SK-N-DZ (cell line): ENCODE data around the gene METAP1.
A peak's percentile ranks its signal among the peaks of the same experiment; 100 is the strongest.
"Not testable (repeated sequence)": the region's sequence is repeated elsewhere in the genome, so short reads cannot be mapped to it uniquely, and the experiment has no call there.

Source experiments
- DNase-seq: peaks from one replicate; pipeline ENCODE4 v3.0.0-alpha.2; 2015; ENCODE audit warnings: low spot score

Gene METAP1

DNA sequence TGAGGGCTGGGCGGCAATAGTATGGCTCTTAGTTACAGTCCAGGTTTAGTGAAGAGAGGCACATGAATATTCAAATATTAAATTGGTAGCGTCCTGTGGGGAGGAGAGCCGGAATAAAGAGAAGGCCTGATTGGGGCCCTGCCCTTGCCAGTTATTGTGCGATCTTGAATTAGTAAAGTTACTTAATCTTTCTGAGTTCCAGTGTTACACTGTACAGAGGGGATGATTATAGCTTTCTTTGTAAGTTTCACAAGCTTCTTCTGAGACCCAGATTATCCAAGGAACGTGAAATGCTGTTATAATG is 1.2 kb downstream of the METAP1 start:
- DNase-seq = peak; percentile 19

- no peak for DNase-seq
These were observed 1.6 kb downstream of the METAP1 start for GRCh38 chr4:98997166-98997565.

DNA sequence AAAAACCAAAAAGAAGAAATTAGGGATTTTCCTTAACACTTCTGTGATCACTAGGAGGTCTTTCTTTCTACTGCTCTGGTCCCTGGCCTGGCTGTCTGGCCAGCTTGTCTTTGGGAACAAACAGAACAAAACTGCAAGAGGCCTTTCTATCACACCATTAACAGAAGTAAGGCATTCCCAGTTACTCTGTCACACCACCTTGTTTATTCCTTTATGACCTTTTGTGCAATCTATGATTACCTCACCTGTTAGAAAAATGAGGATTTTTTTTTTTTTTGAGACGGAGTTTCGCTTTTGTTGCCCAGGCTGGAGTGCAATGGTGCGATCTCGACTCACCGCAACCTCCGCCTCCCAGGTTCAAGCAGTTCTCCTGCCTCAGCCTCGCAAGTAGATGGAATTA is 3.0 kb downstream of the METAP1 start:
- DNase-seq = no peak

- DNase-seq = no peak
These were observed 6.8 kb downstream of the METAP1 start for GRCh38 chr4:99002279-99002678.

DNA sequence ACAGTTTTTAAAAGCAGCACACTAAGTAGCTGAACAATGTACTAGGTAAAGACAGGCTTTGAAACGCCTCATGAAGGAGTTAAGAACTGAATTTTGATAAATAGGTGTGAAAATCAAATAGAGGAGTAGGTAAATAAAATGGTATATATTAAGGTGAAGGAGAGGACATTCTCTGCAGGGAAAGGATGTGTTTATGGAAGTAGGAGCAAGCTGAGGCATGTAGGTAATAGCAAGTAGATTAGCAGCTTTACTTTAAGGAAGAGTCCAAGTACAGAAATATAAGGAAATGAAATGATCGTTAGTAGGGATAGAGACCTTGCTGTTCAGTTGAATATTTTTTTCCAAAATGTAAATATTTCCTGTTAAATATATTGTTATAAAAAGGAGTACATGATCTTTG is 12.5 kb downstream of the METAP1 start:
- no peak for DNase-seq

DNA sequence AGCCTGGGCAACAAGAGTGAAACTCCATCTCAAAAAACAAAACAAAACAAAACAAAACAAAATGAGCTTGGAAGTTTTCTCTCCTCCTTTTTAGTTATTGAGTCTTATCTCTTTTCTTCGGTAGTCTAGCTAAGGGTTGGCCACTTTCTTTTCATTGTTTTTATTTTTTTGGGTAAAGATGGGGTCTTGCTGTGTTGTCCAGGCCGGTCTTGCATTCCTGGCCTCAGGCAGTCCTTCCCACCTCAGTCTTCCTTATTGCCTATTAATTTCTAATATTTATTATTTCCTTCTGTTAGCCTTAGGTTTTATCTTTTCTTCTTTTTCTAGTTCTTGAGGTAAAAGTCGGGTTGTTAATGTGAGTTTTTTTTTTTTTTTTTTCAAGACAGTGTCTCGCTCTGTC is 16.4 kb downstream of the METAP1 start:
- DNase-seq = no peak

GRCh38 chr4:99013402-99013843 is 17.9 kb downstream of the METAP1 start:
- no peak for DNase-seq

DNA sequence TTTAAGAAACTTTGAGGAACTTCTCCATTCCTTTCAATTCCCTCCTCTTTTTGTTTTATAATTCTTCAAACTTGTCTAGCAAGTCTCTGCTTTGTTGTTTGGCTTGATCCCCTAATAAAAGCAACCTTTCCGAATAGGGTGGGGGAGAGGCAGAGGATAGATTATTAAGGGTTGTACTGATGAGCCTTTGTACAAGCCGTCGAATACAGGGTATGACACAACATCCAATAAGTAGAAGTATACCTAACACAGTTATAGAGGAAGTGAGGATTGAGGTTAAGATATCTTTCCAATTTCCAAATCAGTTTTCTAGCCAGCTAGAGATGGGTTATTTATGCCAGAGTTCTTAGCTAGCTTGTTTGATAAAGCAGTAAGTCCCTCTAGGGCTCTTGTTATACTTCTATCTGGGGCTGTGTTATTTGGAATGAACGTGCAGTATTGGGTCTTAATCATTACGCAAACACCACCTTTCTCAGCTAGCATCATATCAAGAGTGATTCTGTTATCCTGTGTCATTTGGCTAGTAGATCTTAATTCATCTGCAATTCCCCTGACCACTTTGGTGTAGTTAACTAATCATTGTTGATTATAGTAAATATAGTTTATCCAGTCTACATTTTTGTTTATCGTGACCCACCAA is 18.5 kb downstream of the METAP1 start:
- no peak for DNase-seq

- no peak for DNase-seq
These were observed 25.9 kb downstream of the METAP1 start for GRCh38 chr4:99021386-99021785.

DNA sequence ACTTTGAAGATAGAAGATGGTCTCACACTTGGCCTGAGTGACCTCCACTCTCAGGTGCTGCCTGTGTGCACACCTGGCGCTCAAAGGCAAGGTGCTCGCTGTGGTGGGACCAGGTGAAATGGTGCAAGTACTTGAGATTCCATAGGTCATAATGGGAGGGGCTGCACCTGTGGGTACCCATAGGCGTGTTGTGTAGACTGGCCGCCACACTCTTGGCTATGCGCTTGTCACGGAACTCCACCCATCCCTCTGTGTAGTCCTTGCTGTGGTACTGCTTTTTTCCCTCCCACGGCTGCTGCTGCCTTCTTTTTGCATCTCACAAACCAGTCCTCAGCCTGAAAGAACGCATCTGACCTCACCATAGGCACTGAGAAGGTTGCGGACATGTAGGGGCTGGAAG is 27.0 kb downstream of the METAP1 start:
- DNase-seq = no peak

- DNase-seq = not testable (repeated sequence)
These were observed 28.3 kb downstream of the METAP1 start for GRCh38 chr4:99023800-99024251.

GRCh38 chr4:99024481-99025275 is 29.2 kb downstream of the METAP1 start:
- no peak for DNase-seq

DNA sequence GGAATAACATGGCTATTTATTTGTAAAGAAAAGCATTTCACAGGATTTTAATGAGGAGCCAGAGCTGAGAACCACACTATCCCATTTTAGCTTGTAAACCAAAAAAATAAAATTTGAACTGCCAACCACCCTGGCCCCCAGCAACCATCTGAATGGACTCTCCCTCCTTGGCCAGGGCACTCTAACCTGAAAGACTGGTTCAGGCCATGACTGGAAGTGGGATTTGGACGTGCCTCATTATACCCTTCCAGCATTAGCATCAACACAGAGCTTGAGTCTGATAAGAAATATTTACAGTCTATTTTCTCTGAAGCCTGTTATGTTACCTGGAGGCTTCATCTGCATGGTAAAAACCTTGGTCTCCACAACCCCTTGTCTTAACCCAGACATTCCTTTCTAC is 30.0 kb downstream of the METAP1 start:
- DNase-seq = no peak

DNA sequence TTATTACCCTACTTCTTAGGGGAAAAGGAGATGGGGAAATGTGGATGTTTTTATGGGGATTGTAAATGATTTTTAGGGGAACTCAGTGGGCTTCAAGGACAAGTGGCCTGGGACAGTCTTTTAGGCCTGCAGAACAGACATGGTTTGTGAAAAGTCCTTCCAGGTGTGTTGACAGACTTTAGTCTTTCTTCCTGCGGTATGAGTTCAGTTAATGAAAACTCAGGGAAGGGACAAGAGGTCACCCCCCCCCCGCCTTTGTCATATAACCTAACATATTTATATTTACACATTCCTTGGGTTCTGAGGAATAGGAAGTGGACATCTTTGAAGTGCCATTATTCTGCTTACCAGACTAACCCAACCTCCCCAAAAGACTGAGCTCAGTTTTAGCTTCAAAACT is 31.8 kb downstream of the METAP1 start:
- DNase-seq = no peak

DNA sequence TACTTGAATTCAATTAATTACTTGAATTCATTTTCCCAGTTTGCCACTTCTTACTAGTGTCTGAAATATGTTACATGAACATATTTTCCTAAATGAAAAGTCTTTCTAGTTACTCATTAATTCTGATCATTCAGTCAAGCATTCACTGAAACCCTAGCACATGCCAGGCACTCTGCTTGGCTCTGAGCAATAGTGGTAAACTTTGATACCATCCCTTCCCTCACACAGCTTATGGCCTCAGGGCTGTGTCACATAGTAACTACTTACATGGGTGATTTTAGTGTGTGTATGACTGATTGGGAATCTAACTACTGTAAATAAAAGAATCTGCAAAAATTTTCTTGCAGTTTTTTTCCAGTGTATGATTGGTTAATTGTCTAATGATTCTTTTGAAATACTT is 32.7 kb downstream of the METAP1 start:
- DNase-seq = no peak

DNA sequence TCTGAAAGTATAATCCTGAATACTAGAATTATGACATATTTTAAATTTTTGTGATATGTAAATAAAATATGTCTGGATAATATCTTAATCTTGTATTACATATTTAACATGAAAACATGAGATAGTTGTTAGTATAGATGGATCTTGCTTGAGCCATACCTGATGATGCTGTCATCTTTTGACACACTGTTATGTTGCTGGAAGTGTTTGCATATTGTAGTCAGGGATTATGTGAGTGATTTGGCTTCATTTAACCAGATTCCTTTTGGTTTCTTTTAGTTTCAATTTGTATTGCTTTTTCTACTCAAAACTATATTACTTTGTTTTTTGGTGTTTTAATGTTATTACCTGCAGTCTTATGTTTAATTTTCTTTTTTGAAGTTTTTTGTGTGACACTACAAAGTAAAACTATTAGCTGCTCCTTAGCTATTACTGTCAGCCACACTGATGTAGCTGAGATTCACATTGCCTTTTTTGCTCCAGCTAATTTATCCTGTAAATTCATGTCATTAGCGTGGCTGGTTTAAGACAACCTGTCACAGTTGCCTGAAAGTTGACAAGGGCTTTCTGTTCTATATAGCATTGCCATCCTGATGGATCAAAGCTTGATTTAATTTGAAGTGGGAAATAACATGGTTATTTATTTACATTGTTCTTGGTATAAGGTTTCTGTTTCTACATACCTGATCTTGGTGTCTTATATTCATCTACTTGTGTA is 33.7 kb downstream of the METAP1 start:
- no peak for DNase-seq

DNA sequence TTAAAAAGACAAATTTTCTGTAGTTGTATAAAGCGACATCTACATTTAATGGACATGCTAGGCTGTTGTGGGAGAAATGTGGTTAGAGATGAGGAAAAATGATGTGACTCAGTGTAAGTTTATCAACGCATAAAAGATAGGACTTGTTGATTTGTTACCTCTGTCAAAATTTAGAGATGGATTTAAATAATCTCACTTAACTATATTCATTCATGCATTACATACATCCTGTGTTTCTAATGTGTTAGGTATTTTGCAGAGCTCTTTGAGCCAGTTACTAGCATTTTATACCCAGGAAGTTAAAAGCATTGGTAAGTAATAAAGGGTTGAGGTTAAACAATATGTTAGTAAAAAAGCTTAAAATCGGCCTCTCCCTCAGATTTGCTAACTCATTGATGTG is 34.3 kb downstream of the METAP1 start:
- no peak for DNase-seq

DNA sequence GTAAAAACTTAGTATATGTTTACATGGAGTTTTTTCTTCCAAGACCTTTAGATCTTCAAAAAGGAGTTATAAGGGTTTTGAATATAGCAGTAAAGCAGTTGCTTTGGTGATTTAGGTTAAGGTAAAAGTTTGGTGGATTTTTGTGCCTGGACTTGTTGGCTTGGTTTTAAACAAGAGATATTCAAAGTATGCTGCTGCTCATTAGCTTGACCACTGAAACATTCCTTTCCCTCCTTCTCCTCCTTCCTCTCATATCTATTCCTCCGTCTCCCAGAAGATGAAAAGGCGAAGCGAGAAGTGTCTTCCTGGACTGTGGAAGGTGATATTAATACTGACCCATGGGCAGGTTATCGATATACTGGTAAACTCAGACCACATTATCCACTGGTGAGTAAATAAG is 38.4 kb downstream of the METAP1 start:
- DNase-seq = no peak

GRCh38 chr4:99038213-99038612 is 42.7 kb downstream of the METAP1 start:
- DNase-seq = no peak

GRCh38 chr4:99043346-99043745 is 47.8 kb downstream of the METAP1 start:
- DNase-seq = no peak

GRCh38 chr4:99047710-99048109 is 52.2 kb downstream of the METAP1 start:
- no peak for DNase-seq

DNA sequence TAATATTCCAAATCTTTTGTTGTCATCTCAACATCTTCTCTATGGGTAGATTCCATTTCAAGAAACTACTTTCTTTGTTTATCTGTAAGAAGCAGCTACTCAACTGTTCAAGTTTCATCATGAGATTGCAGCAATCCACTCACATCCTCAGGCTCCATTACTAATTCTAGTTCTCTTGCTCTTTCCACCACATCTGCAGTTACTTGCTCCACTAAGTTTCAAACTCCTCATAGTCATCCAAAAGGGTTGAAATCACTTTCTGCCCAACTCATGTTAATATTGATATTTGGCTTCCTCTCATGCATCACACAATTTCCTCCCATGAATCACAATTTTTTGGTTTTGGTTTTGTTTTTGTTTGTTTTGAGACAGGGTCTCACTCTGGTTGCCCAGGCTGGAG is 57.4 kb downstream of the METAP1 start:
- DNase-seq = no peak
